Keratinocyte (primary cell): Measurements from ENCODE around the gene MESP2. TPM values are rescaled to one million over a fixed set of nuclear protein-coding genes. Genes with fewer than 3 reads are reported as not detected.

Experiments
- DNase-seq: peaks from one replicate; pipeline ENCODE4 v3.0.0-alpha.2; 2011; ENCODE audit warnings: low read depth, missing footprints, low spot score
- FAIRE-seq: peaks from 2 replicates; lab custom pipeline; 2011; peaks lifted over from hg19 to GRCh38; lab: Jason Lieb, UNC
- H2AFZ ChIP-seq: 2 replicates; pipeline ENCODE4 v1.6.0; 2012; ENCODE audit warnings: low read length, control low read depth, inconsistent platforms; ENCODE audit not compliant: control insufficient read depth
- H3K27ac ChIP-seq: 2 replicates; pipeline ENCODE4 v1.5.1; 2011; ENCODE audit warnings: low read length; ENCODE audit not compliant: control insufficient read depth, insufficient read depth
- H3K27me3 ChIP-seq: 3 replicates; pipeline ENCODE4 v1.6.0; 2011; ENCODE audit warnings: low read length; ENCODE audit not compliant: control insufficient read depth, insufficient read depth; ENCODE audit errors: extremely low read depth
- H3K36me3 ChIP-seq, 2 experiments: 2 replicates in 1 of 2; 3 replicates in 1 of 2; pipeline ENCODE4 v1.5.1; 2011; ENCODE audit warnings: low read length in 2 of 2, mild to moderate bottlenecking in 1 of 2; ENCODE audit not compliant: control insufficient read depth in 2 of 2, insufficient read depth in 2 of 2; ENCODE audit errors: extremely low read depth in 1 of 2
- H3K4me1 ChIP-seq: 3 replicates; pipeline ENCODE4 v1.5.1; 2011; ENCODE audit warnings: low read length; ENCODE audit not compliant: control insufficient read depth, insufficient read depth; ENCODE audit errors: extremely low read depth
- H3K4me2 ChIP-seq: 3 replicates; pipeline ENCODE4 v1.6.0; 2011; ENCODE audit warnings: low read depth, low read length; ENCODE audit not compliant: control insufficient read depth, insufficient read depth; ENCODE audit errors: extremely low read depth
- H3K4me3 ChIP-seq, 3 experiments: fragments of 200-600 bp in 1 of 3; sonication (generic) in 1 of 3; 2 replicates in 2 of 3; 3 replicates in 1 of 3; pipeline ENCODE4 v1.5.1; 2011 to 2016; ENCODE audit warnings: low read length in 3 of 3, mild to moderate bottlenecking in 3 of 3, control low read depth in 2 of 3, inconsistent platforms in 1 of 3, low read depth in 1 of 3, mixed read lengths in 1 of 3, mixed run types in 1 of 3, moderate library complexity in 1 of 3; ENCODE audit not compliant: control insufficient read depth in 2 of 3, insufficient read depth in 2 of 3; ENCODE audit errors: extremely low read depth in 1 of 3
- H3K79me2 ChIP-seq: 2 replicates; pipeline ENCODE4 v1.6.0; 2012; ENCODE audit warnings: low read length; ENCODE audit not compliant: control insufficient read depth, insufficient read depth
- H3K9ac ChIP-seq: 3 replicates; pipeline ENCODE4 v1.6.0; 2011; ENCODE audit warnings: low read length; ENCODE audit not compliant: control insufficient read depth, insufficient read depth; ENCODE audit errors: extremely low read depth
- H3K9me1 ChIP-seq: 3 replicates; pipeline ENCODE4 v1.6.0; 2011; ENCODE audit warnings: low read length; ENCODE audit not compliant: control insufficient read depth, insufficient read depth; ENCODE audit errors: extremely low read depth
- H3K9me3 ChIP-seq: 2 replicates; pipeline ENCODE4 v1.5.1; 2012; ENCODE audit warnings: low read depth, low read length; ENCODE audit not compliant: control insufficient read depth
- H4K20me1 ChIP-seq: 3 replicates; pipeline ENCODE4 v1.6.0; 2011; ENCODE audit warnings: low read length; ENCODE audit not compliant: control insufficient read depth, insufficient read depth; ENCODE audit errors: extremely low read depth
- CTCF ChIP-seq, 3 experiments: IDR thresholded peaks in 1 of 3; conservative IDR thresholded peaks in 1 of 3; optimal IDR thresholded peaks in 1 of 3; 2 replicates in 2 of 3; 3 replicates in 1 of 3; pipeline versions ENCODE3 to v1.5.1; 2011; ENCODE audit warnings: low read length in 3 of 3, mild to moderate bottlenecking in 3 of 3, moderate library complexity in 2 of 3, control low read depth in 1 of 3, inconsistent platforms in 1 of 3; ENCODE audit not compliant: insufficient read depth in 2 of 3; ENCODE audit errors: extremely low read depth in 1 of 3
- EZH2 ChIP-seq: IDR thresholded peaks from one replicate; pipeline ENCODE4 v1.6.1; 2012; ENCODE audit warnings: inconsistent platforms, mild to moderate bottlenecking, low read length, moderate library complexity
- dilution Hi-C: fragments of 300-500 bp; cut with MboI; formaldehyde crosslinking; loops from one replicate; pipeline ENCODE4 v1.7.0; 2020; ENCODE audit warnings: low sequenced_read_pairs; ENCODE audit not compliant: extremely low pct_ligation_motif_present
- polyA plus RNA-seq, 5 experiments: library from polyadenylated mRNA; depleted of rRNA in 3 of 5; stranded (reverse) in 3 of 5; stranded (forward) in 1 of 5; unstranded in 1 of 5; fragments of >200 nt; gene quantifications; 1 replicate in 1 of 5; 2 replicates in 3 of 5; 3 replicates in 1 of 5; pipeline versions ENCODE4 v1.2.1 to v1.2.3, GENCODE V29; 2011 to 2012; ENCODE audit warnings: missing spikeins in 2 of 5, low read depth in 1 of 5, low replicate concordance in 1 of 5

MESP2 gene
- polyA plus RNA-seq, 1 donor (not counting 4 experiments of a cell fraction or from before 2014, with no cell fraction given): 0.39 TPM

- Histone ChIP-seq H4K20me1 (no peaks in the 10 kb centered on the region), H3K4me2 (no peak overlapping the region), H3K36me3 (no peaks in the 10 kb centered on the region), H3K27ac (no peak overlapping the region), H3K4me3 (no peak overlapping the region), H3K27me3 (no peaks in the 10 kb centered on the region), H2AFZ (no peak overlapping the region), H3K9me1 (no peaks in the 10 kb centered on the region), H3K4me1 (peaks cover 12% of the 10 kb centered on the region), H3K9ac (no peak overlapping the region), H3K9me3 (no peaks in the 10 kb centered on the region), H3K79me2 (no peaks in the 10 kb centered on the region)
- dilution Hi-C loops: loop anchor here (25.0 kb wide), 1 partner anchor 105 kb away; no protein-coding TSS in a partner anchor
- TF ChIP-seq CTCF (optimal IDR thresholded peaks at IDR 0.05 in 1 of 3, IDR thresholded peaks at IDR 0.05 in 1 of 3, conservative IDR thresholded peaks at IDR 0.05 in 1 of 3; ENCODE audit: extremely low read depth in 1 of 3, insufficient read depth in 2 of 3, low read length in 3 of 3) (no peak), EZH2 (no peak)
- DNase-seq (no peak), FAIRE-seq (no peak)
These were observed 19.2 kb upstream of the MESP2 start for GRCh38 chr15:89756897-89757296.

GRCh38 chr15:89758283-89758682, 17.8 kb upstream of the MESP2 start:
- Histone ChIP-seq H3K9ac (no peak overlapping the region), H3K4me3 (no peak overlapping the region), H3K4me1 (peaks cover 15% of the 10 kb centered on the region), H3K27me3 (no peaks in the 10 kb centered on the region), H3K9me3 (no peaks in the 10 kb centered on the region), H4K20me1 (no peaks in the 10 kb centered on the region), H3K79me2 (no peaks in the 10 kb centered on the region), H3K4me2 (no peak overlapping the region), H3K27ac (no peak overlapping the region), H2AFZ (no peak overlapping the region), H3K9me1 (no peaks in the 10 kb centered on the region), H3K36me3 (no peaks in the 10 kb centered on the region)
- DNase-seq (no peak), FAIRE-seq (no peak)
- dilution Hi-C loops: loop anchor here (25.0 kb wide), 1 partner anchor 104 kb away; no protein-coding TSS in a partner anchor
- TF ChIP-seq EZH2: no peak
- TF ChIP-seq CTCF (optimal IDR thresholded peaks at IDR 0.05 in 1 of 3, IDR thresholded peaks at IDR 0.05 in 1 of 3, conservative IDR thresholded peaks at IDR 0.05 in 1 of 3; ENCODE audit: extremely low read depth in 1 of 3, insufficient read depth in 2 of 3, low read length in 3 of 3): no peak
